Caco-2 (cell line): Measurements from ENCODE around the gene PLET1. TPM values are rescaled to one million over a fixed set of nuclear protein-coding genes. Genes with fewer than 3 reads are reported as not detected.

Experiments used
- BruUV-seq: library from RNA; stranded (reverse); fragments of 400-500 nt; replicated peaks from 2 replicates; lab custom pipeline; 2021; lab: Mats Ljungman, UMichigan
- CTCF ChIA-PET: fragments of 300-600 bp; sonication (Branson Sonifier 250); formaldehyde crosslinking; loops from one replicate; lab custom pipeline; 2022; ENCODE audit warnings: antibody characterized with exemption; lab: Charles Lee
- POLR2A ChIA-PET: fragments of 300-600 bp; sonication (Branson Sonifier 250); formaldehyde crosslinking; loops from one replicate; lab custom pipeline; 2022; ENCODE audit warnings: antibody characterized with exemption; lab: Charles Lee
- DNase-seq, 2 experiments: peaks; one replicate each; pipeline versions ENCODE4 v3.0.0 to v3.0.0-alpha.2; 2020 to 2022
- H3K27me3 ChIP-seq: replicated peaks from 2 replicates; pipeline ENCODE4 v1.6.0; 2011; ENCODE audit warnings: low read length; ENCODE audit not compliant: control insufficient read depth, insufficient read depth
- H3K36me3 ChIP-seq: 2 replicates; pipeline ENCODE4 v1.5.1; 2011; ENCODE audit warnings: low read length; ENCODE audit not compliant: control insufficient read depth, insufficient read depth
- H3K4me1 ChIP-seq: fragments of 250-450 bp; sonication (Bioruptor Pico); 2 replicates; pipeline ENCODE4 v1.5.1; 2020; ENCODE audit warnings: mild to moderate bottlenecking
- H3K4me3 ChIP-seq: 2 replicates; pipeline ENCODE4 v1.5.1; 2011; ENCODE audit warnings: low read depth, mild to moderate bottlenecking, control low read depth, low read length
- H3K9me3 ChIP-seq: fragments of 250-450 bp; sonication (Bioruptor Pico); 2 replicates; pipeline ENCODE4 v1.5.1; 2020; ENCODE audit warnings: mild to moderate bottlenecking, moderate library complexity
- H3K27ac Mint-ChIP-seq: one replicate; pipeline ENCODE4 v1.8.0; 2022; ENCODE audit warnings: mixed read lengths; ENCODE audit not compliant: unreplicated experiment
- H3K27me3 Mint-ChIP-seq: one replicate; pipeline ENCODE4 v1.8.0; 2022; ENCODE audit warnings: mixed read lengths; ENCODE audit not compliant: insufficient read depth, unreplicated experiment
- H3K36me3 Mint-ChIP-seq: one replicate; pipeline ENCODE4 v1.8.0; 2022; ENCODE audit warnings: mild to moderate bottlenecking, mixed read lengths; ENCODE audit not compliant: insufficient read depth, unreplicated experiment
- H3K4me1 Mint-ChIP-seq: one replicate; pipeline ENCODE4 v1.8.0; 2022; ENCODE audit warnings: low read depth, mixed read lengths; ENCODE audit not compliant: unreplicated experiment
- H3K4me3 Mint-ChIP-seq: one replicate; pipeline ENCODE4 v1.8.0; 2022; ENCODE audit warnings: mild to moderate bottlenecking, moderate library complexity, mixed read lengths; ENCODE audit not compliant: unreplicated experiment
- H3K9me3 Mint-ChIP-seq: one replicate; pipeline ENCODE4 v1.8.0; 2022; ENCODE audit warnings: mixed read lengths; ENCODE audit not compliant: unreplicated experiment
- intact Hi-C: fragments of 100-400 bp; cut with micrococcal nuclease; formaldehyde crosslinking; loops from one replicate; pipeline ENCODE4 v1.10.0; 2022; ENCODE audit not compliant: unreplicated experiment
- total RNA-seq: library from RNA; stranded (reverse); gene quantifications from 2 replicates; pipeline ENCODE4 v1.2.3, GENCODE V29; 2022
- TF ChIP-seq, protein P1 (sequence below), 2 experiments: fragments of 200-600 bp in 1 of 2; IDR thresholded peaks; 1 replicate in 1 of 2; 2 replicates in 1 of 2; pipeline versions ENCODE4 v1.5.1 to v1.8.0; 2011 to 2022; ENCODE audit warnings: antibody characterized with exemption in 1 of 2, control low read depth in 1 of 2, inconsistent platforms in 1 of 2, low read depth in 1 of 2, low read length in 1 of 2, mild to moderate bottlenecking in 1 of 2, moderate library complexity in 1 of 2; ENCODE audit not compliant: insufficient read depth in 1 of 2, severe bottlenecking in 1 of 2, unreplicated experiment in 1 of 2

Gene PLET1
- total RNA-seq, 1 experiment from 2014 or later: not detected

DNA sequence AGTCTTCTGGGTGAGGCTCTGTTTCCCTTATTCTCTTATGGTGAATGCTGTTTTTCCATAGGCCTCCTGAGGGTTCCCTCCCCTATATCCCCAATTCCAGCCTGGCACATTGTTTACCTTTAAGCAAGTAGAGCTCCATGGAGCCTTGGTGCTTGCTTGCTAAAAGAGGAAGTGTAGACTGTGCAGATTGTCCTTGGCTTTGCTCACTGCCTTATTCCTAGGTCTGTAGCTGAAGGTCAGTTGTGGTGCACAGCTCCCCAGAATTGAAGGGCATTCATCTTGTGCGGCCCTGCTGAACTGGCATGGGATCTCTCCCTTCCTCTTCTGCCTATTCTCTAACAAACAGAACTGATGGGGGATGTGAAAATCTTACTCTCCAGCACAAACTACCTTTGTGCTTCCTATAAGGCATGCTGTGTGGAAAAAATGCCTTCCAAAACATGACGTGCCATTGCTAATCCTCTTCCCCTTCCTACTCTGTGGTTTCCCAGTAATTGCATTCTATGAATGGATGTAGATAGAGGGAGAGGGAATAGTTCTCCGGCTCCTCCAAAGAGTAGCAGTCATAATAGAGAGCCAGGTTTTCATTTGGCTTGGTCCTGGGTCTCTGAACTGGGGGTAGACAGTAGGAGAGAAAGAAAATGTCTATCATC is 34.2 kb upstream of the PLET1 start:
- TF ChIP-seq, protein P1, sequence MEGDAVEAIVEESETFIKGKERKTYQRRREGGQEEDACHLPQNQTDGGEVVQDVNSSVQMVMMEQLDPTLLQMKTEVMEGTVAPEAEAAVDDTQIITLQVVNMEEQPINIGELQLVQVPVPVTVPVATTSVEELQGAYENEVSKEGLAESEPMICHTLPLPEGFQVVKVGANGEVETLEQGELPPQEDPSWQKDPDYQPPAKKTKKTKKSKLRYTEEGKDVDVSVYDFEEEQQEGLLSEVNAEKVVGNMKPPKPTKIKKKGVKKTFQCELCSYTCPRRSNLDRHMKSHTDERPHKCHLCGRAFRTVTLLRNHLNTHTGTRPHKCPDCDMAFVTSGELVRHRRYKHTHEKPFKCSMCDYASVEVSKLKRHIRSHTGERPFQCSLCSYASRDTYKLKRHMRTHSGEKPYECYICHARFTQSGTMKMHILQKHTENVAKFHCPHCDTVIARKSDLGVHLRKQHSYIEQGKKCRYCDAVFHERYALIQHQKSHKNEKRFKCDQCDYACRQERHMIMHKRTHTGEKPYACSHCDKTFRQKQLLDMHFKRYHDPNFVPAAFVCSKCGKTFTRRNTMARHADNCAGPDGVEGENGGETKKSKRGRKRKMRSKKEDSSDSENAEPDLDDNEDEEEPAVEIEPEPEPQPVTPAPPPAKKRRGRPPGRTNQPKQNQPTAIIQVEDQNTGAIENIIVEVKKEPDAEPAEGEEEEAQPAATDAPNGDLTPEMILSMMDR (IDR thresholded peaks at IDR 0.05; ENCODE audit: insufficient read depth in 1 of 2, low read depth in 1 of 2, low read length in 1 of 2, severe bottlenecking in 1 of 2, unreplicated experiment in 1 of 2): no peak
- Histone ChIP-seq H3K9me3 (no peaks in the 10 kb centered on the region), H3K36me3 (no peaks in the 10 kb centered on the region), H3K27me3 (peaks cover 1% of the 10 kb centered on the region; the same call in 1 of the 2 replicates), H3K4me3 (no peak overlapping the region), H3K4me1 (no peaks in the 10 kb centered on the region)
- no peak overlapping the region for H3K4me3 Mint-ChIP-seq
- no peaks in the 10 kb centered on the region for H3K36me3 Mint-ChIP-seq
- POLR2A ChIA-PET: no interaction called here
- H3K4me1 Mint-ChIP-seq: no peaks in the 10 kb centered on the region
- CTCF ChIA-PET: no interaction called here
- peaks cover 19% of the 10 kb centered on the region for H3K27me3 Mint-ChIP-seq
- H3K9me3 Mint-ChIP-seq: no peaks in the 10 kb centered on the region
- no peak for DNase-seq
- H3K27ac Mint-ChIP-seq: no peak overlapping the region
- intact Hi-C loops: no loop called here
- BruUV-seq: no TSS peak

DNA sequence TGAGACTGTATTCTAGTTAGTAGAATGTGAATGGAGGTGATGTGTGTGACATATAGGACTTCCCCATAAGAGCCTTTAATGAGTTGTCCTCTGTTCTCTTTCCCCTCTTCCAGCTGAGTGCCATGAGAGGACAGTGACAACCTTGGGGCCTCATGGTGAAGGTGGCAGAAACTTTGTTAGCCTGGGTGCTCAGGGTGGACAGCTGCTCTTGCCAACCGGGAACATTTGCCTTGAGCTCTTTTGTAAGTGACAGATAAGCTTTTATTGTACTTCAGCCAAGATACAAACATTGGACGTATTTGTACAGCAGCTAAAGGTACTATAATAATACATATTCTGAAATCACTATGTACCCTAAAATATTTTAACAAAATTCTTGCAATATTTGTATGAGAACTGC is 33.0 kb upstream of the PLET1 start:
- Histone ChIP-seq H3K27me3 (peaks cover 1% of the 10 kb centered on the region; the same call in 1 of the 2 replicates), H3K4me1 (0 out of 2 replicates have a peak, but pooled peaks cover 3% of the 10 kb centered on the region), H3K9me3 (no peaks in the 10 kb centered on the region), H3K4me3 (no peak overlapping the region), H3K36me3 (no peaks in the 10 kb centered on the region)
- Mint-ChIP-seq H3K4me3 (no peak overlapping the region), H3K4me1 (no peaks in the 10 kb centered on the region), H3K9me3 (no peaks in the 10 kb centered on the region), H3K27ac (no peak overlapping the region), H3K36me3 (no peaks in the 10 kb centered on the region), H3K27me3 (peaks cover 19% of the 10 kb centered on the region)
- ChIA-PET CTCF (interaction anchor here (1.2 kb wide), 1 partner anchor 262 kb away, joined by 5 read pairs; no protein-coding TSS in a partner anchor), POLR2A (no interaction called here)
- BruUV-seq: no TSS peak
- TF ChIP-seq, protein P1 (IDR thresholded peaks at IDR 0.05; ENCODE audit: insufficient read depth in 1 of 2, low read depth in 1 of 2, low read length in 1 of 2, severe bottlenecking in 1 of 2, unreplicated experiment in 1 of 2): no peak
- intact Hi-C loops: no loop called here
- no peak for DNase-seq

DNA sequence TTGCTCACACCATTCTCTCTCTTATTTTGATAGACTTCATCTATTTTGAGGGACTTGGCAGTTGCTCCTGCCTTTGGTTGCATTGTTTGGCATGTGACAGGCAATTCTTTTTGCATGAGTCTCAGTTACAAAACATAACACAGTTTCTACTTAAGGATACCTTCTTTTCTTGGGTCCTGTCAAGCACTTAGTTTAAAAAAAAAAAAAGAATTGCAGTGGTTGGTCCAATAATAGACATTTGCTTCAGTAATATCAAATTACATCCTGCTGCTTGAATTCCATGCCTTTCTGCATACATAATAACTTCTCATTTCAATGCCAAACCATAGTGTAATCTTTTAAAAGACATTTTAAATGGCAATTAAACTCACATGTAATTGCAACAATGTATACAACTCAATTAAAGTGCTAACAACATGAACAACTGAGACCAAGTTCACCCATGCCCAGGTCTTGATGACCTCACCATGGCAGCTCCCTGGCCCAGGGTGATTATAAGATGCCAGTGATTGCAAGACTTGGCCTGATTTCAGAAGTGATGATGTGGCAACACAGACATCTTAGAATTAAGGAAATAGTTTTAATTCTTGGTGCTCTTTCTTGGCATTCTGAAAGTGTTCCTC is 32.2 kb upstream of the PLET1 start:
- H3K4me3 ChIP-seq: no peak overlapping the region
- Mint-ChIP-seq H3K4me3 (no peak overlapping the region), H3K27ac (no peak overlapping the region), H3K9me3 (no peaks in the 10 kb centered on the region), H3K27me3 (peaks cover 24% of the 10 kb centered on the region), H3K4me1 (no peaks in the 10 kb centered on the region), H3K36me3 (peaks cover 5% of the 10 kb centered on the region)
- H3K36me3 ChIP-seq: no peaks in the 10 kb centered on the region
- POLR2A ChIA-PET: no interaction called here
- CTCF ChIA-PET: interaction anchor here (0.7 to 1.2 kb wide), 2 partner anchors 161 to 263 kb away, joined by 3 to 5 read pairs; no protein-coding TSS in a partner anchor
- 0 out of 2 replicates have a peak, but pooled peaks cover 3% of the 10 kb centered on the region for H3K4me1 ChIP-seq
- no peak for DNase-seq
- intact Hi-C loops: no loop called here
- TF ChIP-seq, protein P1 (IDR thresholded peaks at IDR 0.05; ENCODE audit: insufficient read depth in 1 of 2, low read depth in 1 of 2, low read length in 1 of 2, severe bottlenecking in 1 of 2, unreplicated experiment in 1 of 2): no peak
- no peaks in the 10 kb centered on the region for H3K9me3 ChIP-seq
- BruUV-seq: no TSS peak
- peaks cover 1% of the 10 kb centered on the region; the same call in 1 of the 2 replicates for H3K27me3 ChIP-seq
